IPS DF 4.7 (cell line): Measurements from ENCODE around the gene CSN1S1.
"Not testable (repeated sequence)": the region's sequence is repeated elsewhere in the genome, so short reads cannot be mapped to it uniquely, and the experiment has no call there.

ENCODE experiments used
- DNase-seq: peaks from one replicate; pipeline ENCODE4 v3.0.0-alpha.2; 2013; ENCODE audit warnings: low spot score; ENCODE audit errors: extremely low read depth

CSN1S1 gene

DNA sequence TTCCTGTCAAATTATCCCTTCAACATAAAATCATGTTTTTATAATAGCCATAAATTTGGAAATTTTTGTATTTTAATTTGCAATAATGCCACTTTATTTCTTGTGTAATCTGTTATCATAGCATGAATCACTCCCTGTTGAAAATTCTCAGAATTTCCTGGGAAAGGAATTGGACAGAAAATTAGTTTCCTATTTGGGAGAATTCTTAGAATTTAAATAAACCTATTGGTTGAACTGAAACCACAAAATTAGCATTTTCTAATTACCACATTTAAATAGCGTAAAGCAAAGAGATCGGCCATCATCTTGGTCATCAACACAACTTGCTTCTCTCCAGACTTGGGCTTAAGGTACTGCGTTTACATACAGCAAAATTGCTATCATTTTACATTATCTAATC, at the start of gene CSN1S1:
TSS of gene CSN1S1 (plus strand) at position 301 of the 400 bp plus-strand sequence. CDS start 1,488 bp downstream, outside the sequence.
- no peak for DNase-seq

- peak; percentile 2 for DNase-seq
Measured at GRCh38 chr4:69881173-69881773, 49.6 kb upstream of the CSN1S1 start.

DNA sequence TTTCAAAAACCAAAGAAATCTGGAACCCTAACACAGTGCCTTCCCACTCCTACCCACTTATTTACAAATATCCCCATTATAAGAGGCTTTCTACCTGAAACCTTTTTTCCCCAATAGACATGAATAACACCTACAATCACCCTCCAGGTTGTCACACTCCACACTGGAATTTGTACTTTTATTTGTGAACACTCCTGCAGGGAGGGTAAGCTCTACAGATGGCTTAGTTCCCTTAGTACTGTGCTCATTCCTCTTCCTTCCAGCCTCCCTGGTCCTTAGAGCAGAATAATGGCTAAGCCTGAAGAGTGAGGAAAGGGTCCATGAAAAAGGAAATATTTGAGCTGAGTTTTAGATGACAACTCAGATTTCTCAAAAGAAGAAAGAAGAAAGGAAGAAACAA, 48.7 kb upstream of the CSN1S1 start:
- no peak for DNase-seq

- DNase-seq, result no peak
Measured at GRCh38 chr4:69888336-69888735, 42.5 kb upstream of the CSN1S1 start.

DNA sequence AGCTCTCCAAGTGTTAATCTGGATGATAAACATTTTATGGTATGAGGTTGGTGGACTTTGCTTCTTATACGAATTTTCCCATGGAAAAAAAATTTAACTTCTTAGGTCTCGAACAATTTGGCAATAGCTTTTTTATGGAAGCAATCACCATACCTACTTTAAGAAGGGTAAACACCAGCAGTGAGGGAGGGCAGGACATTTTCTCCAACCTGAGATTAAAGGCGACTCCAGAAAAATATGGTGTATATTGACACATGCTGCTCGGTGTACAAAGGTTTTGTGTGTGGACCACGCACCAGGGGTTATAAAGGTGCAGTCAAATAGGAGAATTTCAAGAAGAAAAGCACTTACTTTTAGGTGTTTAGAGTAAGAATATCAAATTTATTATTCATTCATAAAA, 36.7 kb upstream of the CSN1S1 start:
- no peak for DNase-seq

DNA sequence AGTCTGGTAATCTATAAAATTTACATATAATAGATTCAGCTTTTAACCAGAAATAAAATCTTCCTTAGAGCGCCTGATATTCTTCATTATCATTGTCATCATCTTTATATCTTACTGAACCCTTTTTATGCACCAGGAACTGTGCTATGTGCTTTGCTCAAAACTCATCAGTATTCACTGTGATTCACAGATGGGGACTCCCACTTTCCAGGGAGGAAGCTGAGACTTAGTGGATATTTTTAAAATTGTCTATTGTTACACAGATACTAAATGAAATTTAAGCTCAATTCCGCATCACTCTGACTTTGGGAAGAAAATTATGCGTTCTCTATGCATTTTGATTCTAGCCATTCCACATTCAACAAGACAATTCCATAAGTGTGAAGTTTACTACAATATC, 36.1 kb upstream of the CSN1S1 start:
- DNase-seq, result no peak

- DNase-seq, result no peak
Measured at GRCh38 chr4:69896530-69897116, 34.2 kb upstream of the CSN1S1 start.

- no peak for DNase-seq
Measured at GRCh38 chr4:69907151-69907550, 23.7 kb upstream of the CSN1S1 start.

DNA sequence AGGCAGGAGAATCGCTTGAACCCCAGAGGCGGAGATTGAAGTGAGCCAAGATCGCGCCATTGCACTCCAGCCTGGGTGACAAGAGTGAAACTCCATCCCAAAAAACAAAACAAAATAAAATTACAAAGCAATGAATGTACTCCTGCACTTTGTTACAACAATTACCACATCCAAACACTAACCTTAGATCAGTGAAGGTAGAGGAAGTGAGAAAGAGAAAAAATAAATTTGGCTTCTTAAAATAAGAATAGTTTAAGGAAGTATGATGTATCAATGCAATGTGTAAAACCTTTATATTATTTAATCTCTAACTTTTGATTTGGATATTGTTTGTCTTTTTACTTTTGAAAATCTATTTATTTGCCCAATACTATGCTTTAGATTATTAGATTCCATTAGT, 21.7 kb upstream of the CSN1S1 start:
- DNase-seq, result no peak

DNA sequence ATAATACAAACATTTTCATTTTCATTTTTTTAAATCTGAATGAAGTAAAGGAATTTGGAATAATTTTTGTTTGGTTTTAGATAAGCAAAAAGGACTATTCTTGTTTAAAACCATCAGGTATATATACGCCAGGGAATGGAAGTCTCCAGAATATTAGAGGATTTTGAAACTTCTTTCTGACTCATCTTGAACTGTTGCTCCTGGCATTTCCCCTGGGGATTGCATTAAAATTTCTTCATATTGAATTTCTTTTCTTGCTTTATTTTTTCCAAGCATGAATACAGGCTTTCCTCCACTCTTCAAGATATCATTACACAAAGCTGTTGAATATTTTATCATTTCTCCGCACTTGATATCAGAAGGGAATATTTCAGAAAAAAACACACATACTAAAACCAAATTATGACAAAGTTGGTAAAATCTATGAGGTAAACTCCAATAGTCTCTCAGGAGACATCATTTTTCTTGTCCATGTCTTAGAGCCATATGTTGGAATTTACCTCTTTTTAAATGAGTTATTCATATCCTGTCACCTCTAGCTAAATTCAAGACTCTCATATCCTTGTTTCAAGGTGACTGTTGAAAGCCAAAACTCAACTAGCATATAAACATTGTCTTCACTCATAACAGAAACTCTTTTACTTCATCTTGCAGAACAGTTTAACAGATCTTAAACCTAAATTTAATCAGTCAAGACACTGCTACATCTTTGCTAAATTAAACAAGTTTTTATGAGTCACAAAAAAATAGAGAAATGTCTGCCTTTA, 20.7 kb upstream of the CSN1S1 start:
- no peak for DNase-seq

GRCh38 chr4:69920874-69921273, 10.0 kb upstream of the CSN1S1 start:
- DNase-seq, result no peak

GRCh38 chr4:69923782-69924410, 7.0 kb upstream of the CSN1S1 start:
- not testable (repeated sequence) for DNase-seq

- DNase-seq, result no peak
Measured at GRCh38 chr4:69934150-69934549, 3.3 kb downstream of the CSN1S1 start.

DNA sequence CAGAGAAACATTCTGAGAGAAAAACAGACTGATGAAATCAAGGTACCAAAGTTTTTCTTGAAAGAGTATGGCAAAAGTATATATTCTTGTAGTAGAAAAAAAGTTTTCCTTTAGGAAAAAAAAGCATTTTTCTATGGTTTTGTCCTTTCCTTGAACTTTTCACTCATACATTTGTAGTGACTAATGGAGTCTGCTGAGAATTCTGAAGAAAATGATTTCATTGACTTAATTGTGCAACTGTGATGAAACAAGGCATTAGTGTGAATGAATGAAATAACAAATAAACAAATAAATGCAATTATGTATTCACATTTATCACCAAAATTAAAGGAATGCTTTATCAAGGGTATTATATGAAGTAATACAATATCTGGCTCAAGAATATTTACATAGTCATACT, 5.7 kb downstream of the CSN1S1 start:
- no peak for DNase-seq

DNA sequence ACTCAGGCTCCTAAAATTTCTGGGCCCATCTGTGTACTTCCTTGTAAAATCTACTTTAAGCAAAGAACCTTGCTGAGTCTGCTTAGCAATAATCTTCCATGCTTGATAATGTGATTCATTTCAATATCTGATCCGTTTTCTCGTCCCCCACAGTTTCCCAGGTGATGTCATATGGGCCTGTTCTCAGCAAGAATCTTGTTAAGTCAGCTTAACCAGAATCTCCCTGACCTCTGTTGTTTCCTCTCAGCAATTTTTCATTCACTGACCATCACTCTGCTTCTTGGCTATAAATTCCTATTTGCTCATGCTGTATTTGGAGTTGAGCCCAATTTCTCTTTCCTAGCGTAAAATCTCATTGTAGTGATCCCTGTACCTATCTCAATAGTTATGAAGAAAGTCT, 20.7 kb downstream of the CSN1S1 start:
- no peak for DNase-seq

DNA sequence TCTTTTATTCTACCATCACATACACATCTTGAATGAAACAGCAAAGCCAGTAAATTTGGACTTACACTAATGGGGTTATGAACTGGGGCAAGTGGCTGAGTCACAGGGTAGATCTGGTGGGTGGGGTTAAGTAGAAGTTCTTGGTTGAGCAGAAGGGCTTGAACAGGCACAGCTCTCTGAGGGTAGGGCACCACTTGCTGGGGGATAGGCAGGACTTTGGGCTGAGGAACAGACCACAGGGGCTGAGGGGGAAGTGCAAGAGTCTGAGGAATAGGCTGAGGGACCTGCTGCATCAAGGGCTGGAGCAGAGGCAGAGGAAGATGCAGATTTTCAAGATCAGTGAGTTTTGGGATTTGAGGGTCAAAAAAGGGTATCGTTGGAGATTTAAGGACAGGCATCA, 26.3 kb downstream of the CSN1S1 start:
- no peak for DNase-seq

DNA sequence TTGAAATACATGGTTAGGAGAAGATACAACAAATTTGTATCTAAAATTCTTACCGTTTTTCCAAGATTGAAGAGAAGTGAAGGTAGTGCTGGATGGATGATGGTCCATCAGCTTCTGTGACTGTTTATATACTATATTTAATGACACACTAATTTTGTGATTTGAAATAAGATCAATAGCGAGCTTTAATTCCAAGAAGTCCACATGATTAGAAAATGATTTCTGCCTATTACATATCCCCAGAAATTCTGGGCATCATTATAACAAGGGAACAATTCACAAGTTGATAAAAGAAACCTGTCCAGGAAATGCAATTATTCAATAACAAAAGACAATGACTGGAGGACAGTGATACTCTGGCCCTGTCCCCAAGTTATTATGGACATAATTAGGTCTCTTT, 34.8 kb downstream of the CSN1S1 start, which contains the start of gene CSN2:
TSS of gene CSN2 (minus strand) at position 101 of the 400 bp plus-strand sequence. CDS start 4,733 bp downstream, outside the sequence.
- DNase-seq, result no peak

GRCh38 chr4:69970071-69970470, 39.2 kb downstream of the CSN1S1 start:
- no peak for DNase-seq

DNA sequence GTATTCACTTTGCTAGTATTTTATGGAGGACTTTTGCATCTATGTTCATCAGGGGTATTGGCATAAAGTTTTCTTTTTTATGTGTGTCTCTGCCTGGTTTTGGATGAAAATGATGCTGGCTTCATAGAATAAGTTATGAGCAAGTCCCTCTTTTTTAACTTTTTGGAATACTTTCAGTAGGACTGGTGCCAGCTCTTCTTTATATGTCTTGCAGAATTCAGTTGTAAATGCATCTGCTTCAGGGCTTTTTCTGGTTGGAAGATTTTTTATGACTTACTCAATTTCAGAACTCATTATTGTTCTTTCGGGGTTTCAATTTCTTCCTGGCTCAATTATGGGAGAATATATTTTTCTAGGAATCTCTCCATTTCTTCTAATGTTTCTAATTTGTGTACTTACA, 43.8 kb downstream of the CSN1S1 start:
- DNase-seq, result no peak

- DNase-seq, result no peak
Measured at GRCh38 chr4:69977582-69977981, 46.7 kb downstream of the CSN1S1 start.

GRCh38 chr4:69984030-69984443, 53.2 kb downstream of the CSN1S1 start:
- no peak for DNase-seq

DNA sequence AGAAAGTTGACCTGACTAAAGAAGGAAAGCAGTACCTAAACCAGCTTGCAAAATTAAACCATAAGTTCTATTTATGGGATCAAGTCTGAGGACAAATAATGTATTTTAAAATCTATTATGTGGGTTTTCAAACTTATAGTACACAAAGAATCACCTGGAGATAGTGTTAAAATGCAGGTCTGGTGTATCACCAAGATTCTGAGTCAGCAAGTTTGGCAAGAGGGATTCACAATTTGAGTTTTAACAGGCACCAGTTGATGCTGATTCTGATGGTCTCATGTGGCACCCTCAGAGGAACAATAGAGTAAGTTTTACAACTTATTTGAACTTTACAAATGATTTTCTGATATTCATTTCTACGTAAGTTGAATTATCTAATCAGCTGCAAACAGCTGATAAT, 55.8 kb downstream of the CSN1S1 start:
- DNase-seq, result no peak
